Astrocyte (in vitro differentiated cells and primary cell): Measurements from ENCODE around the gene ADGRA1.

Source experiments
- EZH2 ChIP-seq: IDR thresholded peaks from 2 replicates; pipeline ENCODE4 v1.6.1; 2012; ENCODE audit warnings: mild to moderate bottlenecking, low read length, inconsistent platforms; ENCODE audit not compliant: insufficient read depth
- TF ChIP-seq, protein P1 (sequence below): IDR thresholded peaks from 2 replicates; pipeline ENCODE4 v1.5.1; 2011; ENCODE audit warnings: low read depth, mild to moderate bottlenecking, inconsistent platforms, low read length, moderate library complexity; ENCODE audit not compliant: insufficient read depth

DNA sequence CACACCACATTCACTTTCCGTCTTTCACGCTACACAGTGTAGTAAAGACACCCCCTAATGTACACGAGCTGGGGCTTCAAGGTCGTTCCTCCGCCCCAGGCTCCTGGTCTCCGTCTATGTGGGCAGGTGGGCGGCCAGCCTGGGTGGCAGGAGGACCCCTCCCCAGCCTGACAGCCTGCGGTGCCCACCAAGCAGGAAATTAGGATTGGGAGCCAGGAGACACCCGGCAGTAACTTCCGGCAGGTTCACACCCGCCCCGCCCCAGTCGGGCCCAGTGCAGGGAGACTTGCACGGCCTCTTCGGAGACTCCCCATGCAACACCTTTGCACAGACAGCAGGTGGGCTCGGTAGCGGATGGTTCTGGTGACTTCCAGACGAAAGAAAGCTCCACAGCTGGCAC is 27.7 kb upstream of the ADGRA1 start:
- TF ChIP-seq, protein P1, sequence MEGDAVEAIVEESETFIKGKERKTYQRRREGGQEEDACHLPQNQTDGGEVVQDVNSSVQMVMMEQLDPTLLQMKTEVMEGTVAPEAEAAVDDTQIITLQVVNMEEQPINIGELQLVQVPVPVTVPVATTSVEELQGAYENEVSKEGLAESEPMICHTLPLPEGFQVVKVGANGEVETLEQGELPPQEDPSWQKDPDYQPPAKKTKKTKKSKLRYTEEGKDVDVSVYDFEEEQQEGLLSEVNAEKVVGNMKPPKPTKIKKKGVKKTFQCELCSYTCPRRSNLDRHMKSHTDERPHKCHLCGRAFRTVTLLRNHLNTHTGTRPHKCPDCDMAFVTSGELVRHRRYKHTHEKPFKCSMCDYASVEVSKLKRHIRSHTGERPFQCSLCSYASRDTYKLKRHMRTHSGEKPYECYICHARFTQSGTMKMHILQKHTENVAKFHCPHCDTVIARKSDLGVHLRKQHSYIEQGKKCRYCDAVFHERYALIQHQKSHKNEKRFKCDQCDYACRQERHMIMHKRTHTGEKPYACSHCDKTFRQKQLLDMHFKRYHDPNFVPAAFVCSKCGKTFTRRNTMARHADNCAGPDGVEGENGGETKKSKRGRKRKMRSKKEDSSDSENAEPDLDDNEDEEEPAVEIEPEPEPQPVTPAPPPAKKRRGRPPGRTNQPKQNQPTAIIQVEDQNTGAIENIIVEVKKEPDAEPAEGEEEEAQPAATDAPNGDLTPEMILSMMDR, result no peak
- TF ChIP-seq EZH2, result no peak
